Left kidney (tissue), 2 donors: ENCODE results near the gene IMMP2L. TPM values are rescaled to one million over a fixed set of nuclear protein-coding genes. Genes with fewer than 3 reads are reported as not detected.

Source experiments
- DNase-seq: peaks from one replicate; pipeline ENCODE4 v3.0.0-alpha.2; 2013
- polyA plus RNA-seq: library from polyadenylated mRNA; unstranded; fragments of 120-200 nt; gene quantifications from one replicate; pipeline ENCODE4 v1.2.1, GENCODE V29; 2013; ENCODE audit not compliant: insufficient read length

Gene IMMP2L
- polyA plus RNA-seq, 1 donor, result 41.8 TPM

DNA sequence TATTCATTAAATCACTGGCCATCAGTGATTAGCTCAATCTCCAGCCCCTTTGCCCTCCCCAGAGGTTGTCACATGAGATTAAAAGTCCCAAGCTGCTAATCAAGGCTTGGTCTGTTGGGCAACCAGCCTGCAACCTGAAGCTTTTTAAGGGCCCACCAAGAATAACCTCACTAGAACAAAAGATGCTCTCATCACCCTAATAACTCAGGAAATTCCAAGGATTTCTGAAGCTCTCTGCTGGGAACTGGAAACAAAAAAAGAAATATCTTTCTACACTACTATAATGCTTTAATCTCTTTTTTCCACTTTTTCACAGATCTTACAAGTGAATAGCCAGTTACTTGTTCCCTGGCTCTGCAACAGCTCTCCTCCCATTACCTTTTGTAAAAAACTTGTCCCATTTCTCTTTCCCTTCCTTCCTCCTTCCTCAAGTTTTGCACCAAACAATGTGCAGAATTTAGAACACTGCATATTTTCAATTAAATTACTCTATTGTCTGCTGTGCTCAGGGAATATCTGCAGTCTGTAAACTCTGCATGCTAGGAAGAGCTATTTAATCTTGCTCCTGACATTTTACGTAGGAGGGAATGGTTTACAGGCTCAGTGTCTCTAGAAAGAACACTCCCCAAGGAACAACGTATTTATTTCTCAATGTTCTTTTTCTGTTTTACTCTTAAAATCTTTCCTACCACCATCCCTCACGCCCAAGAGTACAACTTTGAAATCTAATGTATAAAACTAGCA, 169.1 kb downstream of the IMMP2L start:
- DNase-seq, result peak; percentile 11

DNA sequence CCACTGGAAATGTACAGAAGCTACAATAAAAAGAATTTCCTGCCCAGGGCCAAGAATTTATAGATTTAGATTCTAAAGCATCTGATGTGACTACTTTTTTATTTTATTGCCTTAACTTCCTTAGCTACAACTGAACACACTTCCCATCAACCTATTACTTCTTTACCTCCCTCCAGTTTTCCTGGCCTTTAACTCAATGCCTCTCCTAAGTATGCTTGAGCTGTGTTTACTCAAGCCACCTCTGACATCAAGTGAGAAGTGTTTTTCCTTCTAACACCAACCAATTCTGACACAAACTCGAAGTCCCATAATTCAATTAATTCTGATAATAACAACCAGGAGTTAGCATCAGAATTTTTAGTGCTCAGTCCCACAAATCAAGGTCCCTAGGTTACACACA, 170.0 kb downstream of the IMMP2L start:
- peak; percentile 11 for DNase-seq

DNA sequence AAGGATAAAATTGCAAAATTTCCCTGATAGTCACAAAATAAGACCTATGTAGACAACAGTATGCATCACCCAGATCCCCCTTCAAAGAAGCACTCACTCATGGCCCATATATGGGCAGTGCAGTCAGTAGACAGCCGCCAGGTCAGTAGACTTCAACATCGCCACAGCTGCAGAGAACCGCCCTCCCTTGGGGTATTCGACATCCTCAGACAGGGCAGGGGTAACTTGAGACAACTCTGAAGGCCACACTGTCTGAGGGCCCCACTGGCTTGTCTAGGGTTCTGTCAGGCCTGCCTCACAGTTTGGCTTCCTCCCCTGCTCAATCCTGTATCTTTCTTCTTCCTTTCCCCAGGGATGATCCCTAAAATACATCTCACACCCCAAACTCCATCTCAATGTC, 172.3 kb downstream of the IMMP2L start:
- no peak for DNase-seq

DNA sequence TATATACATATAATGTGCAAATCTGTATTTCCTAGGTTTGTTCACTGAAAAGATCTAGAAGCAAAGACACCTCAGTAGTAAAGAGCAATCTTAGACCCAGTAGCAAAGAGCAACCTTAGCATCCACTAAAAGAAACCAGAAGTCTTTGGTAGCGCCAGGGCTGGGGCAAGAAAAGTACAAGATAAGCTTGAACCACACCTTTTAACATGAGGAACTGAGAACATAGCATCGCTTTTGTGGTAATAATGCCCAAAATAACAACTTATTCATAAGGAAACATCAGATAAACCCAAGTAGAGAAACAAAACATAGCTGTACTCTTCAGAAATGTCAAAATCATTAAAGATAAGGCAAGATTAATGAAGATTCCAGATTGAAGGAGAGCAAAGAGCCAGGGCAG, 173.4 kb downstream of the IMMP2L start:
- DNase-seq, result no peak

DNA sequence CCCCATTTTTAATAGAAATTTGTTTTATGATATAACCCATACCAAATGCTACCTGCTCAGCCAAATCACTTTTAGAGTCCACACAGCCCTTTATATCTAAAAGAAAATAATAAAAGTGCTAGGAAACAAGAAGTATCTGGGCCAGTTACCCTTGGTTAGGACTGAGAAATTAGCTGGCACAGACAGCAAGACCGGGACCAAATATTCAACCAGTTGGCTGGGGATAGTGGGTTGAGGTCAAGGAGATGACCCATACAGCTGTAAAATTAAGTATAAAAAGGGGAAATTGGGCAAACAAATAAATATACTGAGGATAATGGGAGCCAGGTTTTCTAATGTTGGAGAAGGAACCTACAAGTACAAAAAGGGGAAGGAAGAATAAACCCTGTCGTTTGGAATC, 174.3 kb downstream of the IMMP2L start:
- no peak for DNase-seq

DNA sequence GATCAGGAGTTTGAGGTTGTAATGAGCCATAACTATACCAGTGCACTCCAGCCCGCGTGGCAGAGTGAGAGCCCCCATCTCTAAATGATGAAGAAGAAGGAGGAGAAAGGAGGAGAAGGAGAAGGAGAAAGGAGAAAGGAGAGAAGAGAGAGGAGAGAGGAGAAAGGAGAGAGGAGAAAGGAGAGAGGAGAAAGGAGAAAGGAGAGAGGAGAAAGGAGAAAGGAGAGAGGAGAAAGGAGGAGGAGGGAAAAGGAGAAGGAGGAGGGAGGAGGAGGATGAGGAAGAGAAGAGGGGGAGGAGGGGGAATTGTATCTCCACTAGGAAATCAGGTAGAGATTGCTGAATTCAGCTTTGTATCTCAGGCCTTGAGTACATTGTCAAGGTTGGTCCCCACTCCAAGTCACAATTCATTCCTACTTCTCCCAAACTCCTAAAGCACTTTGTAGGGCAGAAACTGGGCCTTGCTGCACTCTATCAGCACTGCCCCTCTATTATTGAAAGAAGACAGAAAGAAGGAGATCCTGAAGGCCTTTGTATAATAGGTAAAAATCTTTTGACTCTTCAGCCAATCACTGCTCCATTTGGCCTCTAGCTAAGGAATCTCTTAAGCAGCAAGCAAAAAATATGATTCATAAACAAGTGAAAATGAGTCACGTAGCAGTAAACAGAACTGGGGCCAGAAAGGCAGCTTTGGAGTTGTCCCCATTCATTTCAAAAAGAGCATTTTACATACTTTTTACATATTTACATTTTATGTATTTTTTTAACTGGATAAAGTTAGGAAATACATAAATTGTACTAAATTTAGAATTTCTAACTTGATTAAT, 178.0 kb downstream of the IMMP2L start:
- no peak for DNase-seq

DNA sequence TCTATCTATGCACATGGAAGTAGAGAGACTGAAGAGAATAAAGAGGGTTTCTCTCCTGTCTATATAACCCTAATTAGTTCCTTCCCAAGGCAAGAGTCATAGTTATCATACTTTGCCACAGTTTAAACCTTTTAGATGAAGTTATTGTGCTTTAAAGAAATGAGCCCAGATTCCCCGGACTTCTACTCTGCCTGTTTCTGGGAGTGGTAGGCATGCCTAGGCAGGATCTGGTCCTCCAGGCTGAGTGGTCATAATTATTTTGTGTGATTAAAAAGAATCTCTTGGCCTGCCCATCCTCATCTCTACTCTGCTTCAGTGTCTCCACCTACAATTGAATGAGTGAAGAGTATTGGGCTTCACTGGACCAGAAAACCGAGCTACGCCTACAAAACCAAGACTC, 179.2 kb downstream of the IMMP2L start:
- no peak for DNase-seq

DNA sequence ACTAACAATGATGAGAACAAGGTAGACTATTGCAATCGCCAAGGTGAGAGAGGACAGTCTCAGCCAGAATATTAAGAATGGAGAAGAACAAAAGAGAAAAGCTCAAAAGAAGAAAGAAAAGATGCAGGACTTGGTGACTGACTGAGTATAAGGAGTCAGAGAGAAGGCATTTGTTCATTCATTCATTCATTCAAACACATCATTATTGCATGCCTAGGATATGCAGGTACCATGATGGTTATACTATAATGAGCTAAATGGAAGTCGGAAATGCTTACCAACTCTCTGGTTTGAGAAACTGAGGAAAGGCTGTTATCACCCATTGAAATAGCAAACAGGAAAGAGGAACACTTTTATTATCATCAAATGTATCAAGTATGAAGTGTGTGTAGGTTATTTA, 180.7 kb downstream of the IMMP2L start:
- no peak for DNase-seq

DNA sequence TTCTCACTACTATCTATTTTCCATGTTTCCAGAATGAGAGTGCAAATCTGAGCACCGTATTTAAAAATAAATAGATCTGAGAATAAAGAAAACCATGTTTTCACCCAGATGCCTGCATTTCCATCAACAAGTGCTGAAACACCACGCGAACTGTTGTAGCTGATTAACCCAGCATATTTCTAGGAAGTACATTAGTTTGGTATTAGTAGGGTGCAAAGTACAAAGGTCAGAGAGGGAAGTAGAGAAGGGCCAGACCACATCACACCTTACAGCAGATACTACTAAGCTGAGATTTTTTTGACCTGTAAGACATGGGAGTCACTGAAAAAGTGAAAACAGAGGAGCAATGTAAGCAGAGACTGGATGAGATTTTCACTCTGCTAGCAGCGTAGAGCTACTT, 181.3 kb downstream of the IMMP2L start:
- no peak for DNase-seq

DNA sequence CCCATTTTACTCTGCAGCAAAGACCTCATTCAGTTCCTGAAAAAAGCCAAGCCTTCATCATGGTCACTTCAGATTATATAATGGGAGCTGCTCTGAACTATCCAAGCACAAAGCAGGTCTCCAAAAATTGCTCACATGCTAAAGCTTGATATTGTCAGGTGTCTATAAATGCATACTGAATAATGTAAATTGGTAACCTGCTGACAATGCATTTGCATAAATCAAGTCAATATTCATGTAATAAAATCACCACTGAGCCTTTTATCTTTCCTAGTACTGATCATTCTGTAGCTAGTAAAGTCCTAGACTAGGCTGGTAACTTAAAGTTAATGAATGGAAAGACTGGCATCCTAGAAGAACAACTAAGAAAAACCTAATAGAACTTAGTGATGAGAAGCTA, 188.3 kb downstream of the IMMP2L start:
- no peak for DNase-seq

DNA sequence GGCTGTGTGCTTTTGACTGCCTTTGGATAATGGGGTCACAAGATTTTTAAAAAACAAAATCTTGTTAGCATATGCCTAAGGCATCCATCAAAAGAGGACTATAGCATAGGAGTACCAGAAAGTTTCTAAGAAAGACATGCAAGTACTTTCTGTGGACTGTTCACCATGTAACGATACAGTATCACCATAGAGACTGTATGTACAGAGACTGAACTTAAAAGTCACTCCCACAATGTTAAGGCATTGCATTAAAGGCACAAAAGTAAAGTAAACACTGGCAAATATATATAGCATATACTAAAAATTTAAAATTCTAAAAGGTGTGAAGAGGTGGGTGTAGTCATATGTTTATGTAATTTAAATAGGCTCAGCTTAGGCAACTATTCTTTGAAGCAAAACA, 190.9 kb downstream of the IMMP2L start:
- DNase-seq, result no peak

DNA sequence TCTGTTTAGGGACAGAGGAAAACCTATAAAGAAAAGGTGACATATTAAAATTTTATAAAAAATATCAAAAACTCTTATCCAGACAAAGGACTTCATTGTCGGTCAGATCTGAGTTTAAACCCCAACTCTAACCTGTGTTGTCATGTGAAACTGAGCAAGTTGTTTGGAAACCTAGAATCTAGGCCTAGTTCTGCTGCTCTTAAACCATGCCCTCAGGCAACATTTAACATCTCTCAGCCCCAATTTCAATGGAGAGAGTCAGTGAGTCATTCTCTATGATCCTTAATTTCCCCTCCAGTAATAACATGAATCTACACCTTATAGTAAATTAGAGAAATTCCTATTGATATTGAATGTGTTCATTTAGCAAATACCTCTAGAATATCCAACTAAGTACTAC, 192.3 kb downstream of the IMMP2L start:
- DNase-seq, result no peak

DNA sequence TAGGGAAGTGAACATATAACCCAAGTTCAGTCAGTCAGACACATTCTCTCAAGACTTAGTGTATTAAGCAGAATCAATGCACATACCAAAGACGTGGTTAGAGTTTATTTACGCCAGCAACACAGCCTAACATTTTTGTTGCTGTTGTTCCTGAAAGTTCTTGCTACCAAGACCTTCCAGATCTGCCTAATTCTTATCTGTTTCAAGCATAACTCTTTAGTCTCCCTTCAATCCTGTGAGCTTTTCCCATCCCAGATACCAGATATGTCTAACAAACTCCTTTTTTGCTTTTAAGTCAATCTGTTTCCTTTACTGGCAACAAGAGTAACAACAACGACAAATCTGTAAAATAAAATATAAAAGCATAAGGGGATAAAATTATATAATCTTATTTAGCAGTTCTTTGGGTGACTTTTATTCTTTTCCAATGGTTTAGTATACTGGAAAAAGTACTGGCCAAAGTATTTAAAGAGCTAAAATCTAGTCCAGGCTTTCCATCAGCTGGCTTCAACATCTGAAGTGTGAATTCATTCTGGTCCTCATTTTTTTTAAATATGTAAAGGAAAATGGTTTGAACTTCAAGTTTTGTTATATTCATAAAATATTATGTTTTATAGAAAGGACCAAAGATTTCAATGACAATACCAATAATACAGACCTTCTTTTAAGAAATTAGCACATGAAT, 193.8 kb downstream of the IMMP2L start:
- DNase-seq, result no peak

DNA sequence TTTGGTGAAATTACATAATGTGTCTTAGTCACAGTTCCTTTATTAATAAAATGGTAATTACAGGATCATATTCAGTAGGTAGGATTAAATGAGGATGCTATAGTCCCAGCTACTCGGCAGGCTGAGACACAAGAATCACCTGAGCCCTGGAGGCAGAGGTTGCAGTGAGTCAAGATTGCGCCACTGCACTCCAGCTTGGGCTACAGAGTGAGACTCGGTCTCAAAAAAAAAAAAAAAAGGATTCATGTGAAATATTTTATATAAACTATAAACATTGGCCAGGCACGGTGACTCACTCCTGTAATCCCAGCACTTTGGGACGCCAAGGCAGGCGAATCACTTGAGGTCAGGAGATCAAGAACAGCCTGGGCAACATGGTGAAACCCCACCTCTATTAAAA, 197.9 kb downstream of the IMMP2L start:
- no peak for DNase-seq

DNA sequence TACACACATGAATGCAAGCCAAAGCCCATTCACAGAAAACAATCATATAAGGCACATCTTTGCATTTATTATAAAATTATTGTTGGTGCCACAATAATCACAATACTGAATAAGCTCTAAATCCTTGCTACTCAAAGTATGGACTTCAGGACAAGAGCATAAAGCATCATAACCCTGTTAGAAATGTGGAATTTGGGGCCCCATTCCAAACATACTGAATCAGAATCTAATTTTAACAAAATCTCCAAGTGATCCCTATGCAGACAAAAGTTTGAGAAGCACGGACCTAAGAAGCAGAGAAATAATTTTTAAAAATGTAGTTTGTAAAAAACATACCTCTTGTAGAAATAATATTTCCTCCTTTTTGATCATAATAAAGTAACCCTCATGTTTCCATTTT, 199.2 kb downstream of the IMMP2L start:
- DNase-seq, result no peak

DNA sequence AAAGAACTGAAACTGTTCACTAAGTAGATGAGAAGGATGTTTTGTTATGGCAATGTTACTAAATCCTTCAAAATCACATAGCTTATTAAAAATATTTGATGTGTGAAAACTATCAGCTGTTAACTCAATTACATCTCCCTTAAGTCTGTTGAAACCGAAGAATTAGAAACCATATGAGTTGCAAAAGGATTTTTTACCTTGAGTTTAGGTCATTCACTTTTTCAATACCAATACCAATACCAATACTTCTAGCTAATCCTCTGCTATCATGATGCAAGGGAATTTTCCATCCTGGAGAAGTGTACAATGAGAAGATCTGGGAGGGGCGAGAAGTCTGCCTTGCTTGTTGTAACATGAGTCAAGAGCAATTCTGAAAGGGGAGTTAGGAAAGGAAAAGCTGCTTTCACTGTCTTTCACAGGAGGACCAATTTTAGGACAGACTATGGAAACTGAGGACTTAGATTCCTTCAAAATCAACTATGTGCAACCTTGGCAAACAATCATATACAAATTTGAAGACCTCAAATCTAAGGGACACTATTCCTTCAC, 199.7 kb downstream of the IMMP2L start:
- no peak for DNase-seq

DNA sequence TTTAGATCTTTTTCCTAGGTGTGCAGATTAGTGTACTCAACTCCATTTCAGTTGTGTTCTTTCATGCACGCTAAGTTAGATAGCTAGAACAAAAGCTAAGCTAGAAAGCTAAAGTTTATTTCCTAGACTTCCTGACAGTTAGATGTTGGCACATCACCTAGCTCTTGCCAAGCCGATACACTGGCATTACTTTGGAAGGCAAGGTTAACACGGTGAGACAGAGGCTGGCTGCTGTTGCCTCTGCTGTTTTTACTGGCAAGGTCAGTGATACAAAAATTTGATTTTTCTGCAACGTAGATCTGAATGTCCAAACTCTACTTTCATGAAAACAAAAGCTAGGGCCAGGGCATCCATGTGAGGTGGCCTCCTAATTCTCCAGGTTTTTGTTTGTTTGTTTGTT, 203.4 kb downstream of the IMMP2L start:
- no peak for DNase-seq

DNA sequence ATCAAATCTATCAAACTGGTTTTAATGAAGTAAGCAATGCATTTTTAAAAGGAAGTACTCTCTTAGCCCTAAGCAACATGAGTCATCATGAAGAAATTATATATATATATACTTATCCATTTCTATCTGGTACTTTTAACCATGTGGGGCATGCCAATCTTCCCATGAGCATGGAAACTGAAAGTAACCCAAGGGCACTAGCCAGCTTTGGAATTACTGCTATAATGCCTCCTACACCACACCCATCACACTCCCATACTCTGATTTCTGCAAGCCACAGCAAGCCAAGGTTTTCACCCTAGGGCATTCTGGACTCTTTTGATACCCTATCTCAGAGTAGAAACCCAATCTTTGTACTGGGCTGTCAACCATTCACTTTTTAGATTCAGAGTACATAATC, 204.6 kb downstream of the IMMP2L start:
- DNase-seq, result no peak

DNA sequence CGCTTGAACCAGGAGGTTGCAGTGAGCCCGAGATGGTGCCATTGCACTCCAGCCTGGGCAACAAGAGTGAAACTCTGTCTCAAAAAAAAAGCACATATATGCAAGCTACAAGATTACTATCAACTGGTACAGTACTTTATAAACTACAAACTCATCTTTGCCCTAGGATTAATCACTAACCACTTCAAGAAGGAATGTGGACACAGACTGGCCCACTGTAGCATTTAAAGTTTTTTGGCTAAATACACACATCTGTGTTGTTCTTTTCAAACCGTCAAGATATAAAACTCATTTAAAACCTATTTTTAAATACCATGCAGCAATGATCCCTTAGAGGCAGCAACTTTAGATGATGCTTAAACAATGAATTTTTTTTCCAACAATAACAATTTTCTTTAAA, 205.4 kb downstream of the IMMP2L start:
- no peak for DNase-seq

DNA sequence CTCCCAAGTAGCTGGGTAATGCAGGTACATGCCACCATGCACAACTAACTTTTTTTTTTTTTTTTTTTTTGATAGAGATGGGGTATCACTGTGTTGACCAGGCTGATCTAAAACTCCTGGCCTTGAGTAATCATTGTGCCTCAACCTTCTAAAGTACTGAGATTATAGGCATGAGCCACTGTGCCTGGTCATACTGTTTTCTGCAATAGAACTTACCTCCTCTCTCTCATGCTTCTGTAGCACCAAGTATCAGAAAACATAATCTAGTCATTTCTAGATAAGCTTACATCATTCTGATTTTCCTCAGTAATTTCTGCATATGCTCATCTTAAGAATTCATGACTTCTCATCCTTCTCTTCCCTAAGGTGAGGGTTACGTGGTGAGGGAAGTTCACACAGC, 210.0 kb downstream of the IMMP2L start:
- no peak for DNase-seq

DNA sequence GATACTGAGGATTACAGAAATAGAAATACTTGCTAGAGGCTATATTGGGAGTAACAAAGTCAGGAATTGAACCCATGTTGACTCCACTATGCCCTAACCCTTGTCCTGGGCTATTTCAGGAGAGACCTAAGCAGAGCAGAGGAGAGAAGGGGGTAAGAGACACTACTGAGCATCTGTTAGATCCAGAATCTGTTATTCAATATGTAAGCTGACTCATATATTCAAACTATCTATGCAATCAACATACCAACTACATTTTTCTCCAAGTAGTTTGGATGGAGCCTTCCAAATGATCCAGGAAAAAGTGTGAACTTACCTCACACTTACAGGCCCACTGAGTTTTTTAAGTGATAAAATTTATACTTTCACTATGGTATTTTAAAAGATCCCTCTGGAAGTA, 216.1 kb downstream of the IMMP2L start:
- DNase-seq, result no peak

DNA sequence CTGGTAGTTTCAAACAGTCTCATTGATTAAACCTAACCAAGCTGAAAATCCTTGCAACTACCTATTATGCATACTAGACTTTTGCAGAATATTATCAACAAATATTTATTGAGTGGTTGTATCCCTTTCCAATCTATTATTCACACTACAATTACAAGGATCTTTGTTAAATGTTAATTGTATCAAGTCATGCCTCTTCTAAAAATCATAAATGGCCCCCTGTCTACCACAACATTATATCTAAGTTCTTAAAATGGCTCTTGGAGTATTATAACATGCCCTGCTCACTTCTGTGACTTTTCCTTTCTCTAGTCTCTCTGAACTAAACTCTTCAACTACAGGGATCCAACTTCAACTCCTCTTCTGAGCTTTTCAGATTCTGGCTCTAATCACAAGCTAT, 219.3 kb downstream of the IMMP2L start:
- DNase-seq, result no peak

DNA sequence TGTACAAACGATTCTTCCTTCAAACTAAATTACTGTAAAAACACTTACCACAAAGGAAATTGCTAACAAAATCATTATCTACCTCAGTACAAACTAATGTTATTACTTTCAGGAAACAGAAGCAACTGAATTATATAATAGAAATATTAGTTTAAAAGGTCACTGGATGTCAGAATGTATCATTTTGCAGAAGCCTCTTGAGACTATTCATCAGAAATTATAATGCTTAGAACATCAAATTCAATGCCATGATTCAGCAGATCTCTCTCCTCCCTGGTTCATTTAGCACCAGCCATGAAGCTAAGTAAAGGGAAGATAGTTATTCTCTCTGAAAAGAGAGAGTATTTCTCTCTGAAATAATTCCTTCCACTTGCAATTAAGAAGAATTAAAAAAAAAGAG, 223.3 kb downstream of the IMMP2L start:
- DNase-seq, result no peak
